Activated CD4-positive, CD25-positive, alpha-beta regulatory T cell treated with anti-CD3 and anti-CD28 coated beads, Interleukin-2, amount 50 U/mL, for 72 hours (primary cell): ENCODE data around the gene NR5A1.

Experiments used
- DNase-seq: peaks from one replicate; pipeline ENCODE4 v3.0.0; 2021

The NR5A1 gene

DNA sequence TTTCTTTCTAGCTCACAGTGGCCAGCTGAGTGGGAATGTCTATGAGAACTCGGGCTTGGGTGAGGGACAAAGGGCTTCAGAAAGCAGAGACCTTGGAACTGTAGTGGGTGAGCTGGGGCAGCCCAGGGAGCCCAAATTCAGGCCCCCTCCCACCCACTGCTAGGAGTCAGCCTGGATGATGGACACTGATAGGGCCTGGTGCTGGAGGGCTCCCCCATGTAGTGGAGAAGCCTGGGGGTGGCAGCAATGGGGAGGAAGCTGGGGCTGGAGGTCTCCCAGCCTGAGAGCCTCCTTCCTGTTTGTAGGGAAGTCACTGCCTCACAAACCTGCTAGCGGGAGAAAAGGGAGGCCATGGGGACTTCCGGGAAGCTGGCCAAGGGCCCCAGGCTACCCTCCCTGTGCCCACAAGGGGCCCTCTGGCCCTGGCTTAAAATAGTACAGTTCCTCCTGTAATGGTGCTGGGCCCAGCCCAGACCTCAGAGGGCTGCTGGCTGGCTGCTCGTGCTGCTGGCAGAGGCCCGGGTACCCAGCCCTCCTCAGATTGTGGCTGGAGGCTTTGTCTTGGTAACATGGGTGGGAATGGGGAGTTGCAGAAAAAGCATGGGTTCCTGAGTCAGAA lies 6.3 kb upstream of the NR5A1 start:
- DNase-seq, result no peak

DNA sequence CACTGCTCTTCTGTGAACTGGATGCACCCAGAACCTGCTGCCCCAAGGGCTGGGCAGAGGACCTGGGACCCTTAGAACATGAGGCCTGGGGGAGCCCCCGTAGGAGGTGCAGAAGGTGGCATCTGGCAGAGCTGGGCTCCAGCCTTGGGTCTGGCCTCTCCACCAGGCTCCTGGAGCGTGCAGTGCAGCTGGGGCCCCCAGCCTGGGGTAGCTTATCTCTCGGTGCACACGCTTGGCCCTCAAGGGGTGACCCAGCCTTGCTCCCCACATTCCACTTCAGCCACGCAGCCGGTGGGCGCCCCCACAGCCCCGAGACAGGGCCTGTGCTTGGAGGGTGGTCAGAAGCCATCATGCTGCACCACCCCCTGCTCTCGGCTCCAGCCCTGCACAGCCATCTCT lies 5.6 kb upstream of the NR5A1 start:
- DNase-seq, result no peak

DNA sequence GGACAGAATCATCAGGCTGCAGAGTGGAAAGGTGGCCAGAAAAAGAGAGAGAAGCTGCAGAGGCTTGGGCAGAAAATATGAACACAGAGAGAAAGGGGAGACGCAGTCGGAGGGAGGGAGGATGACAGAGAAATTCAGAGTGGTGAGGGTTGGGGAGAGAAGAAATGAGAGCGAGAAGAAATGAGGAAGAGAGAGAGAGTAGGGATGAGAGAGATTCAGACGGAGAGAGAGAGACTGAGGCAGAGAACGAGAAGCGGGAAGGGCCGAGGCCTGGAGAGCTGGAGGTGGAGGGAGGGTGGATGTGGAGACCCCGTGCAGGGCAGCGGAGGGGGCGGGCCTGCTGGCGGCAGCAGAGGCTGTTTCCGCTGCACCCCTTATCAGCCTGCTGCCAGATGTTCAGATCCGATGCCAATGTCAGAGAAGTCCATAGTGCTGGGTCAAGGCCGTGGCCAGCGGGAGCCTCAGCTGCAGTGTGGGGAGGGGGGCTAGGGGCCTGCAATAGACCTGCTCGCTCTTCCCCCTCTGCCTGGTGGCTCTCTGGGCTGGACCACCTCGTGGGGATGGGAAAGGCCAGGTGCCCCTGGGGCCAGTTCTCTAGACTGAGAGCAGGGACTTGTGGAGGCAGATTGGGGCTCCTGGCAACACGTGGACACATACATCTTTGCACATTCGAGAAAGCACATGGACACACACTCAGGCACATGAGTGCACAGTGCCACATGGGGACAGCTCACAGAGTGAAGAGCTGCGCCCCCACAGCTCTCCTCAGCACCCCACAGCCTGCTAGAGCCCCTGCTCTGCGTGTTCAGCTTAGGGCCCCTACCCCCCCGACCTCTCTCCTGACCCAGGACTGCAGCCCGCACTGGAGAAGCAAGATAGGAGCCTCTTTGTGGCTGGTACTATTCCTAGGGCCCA lies 4.9 kb upstream of the NR5A1 start:
- DNase-seq, result no peak

- DNase-seq, result no peak
Measured at GRCh38 chr9:124511426-124511840, 4.2 kb upstream of the NR5A1 start.

GRCh38 chr9:124510650-124511425 lies 3.6 kb upstream of the NR5A1 start:
- no peak for DNase-seq

GRCh38 chr9:124507880-124508423 lies 753 bp upstream of the NR5A1 start:
- no peak for DNase-seq

DNA sequence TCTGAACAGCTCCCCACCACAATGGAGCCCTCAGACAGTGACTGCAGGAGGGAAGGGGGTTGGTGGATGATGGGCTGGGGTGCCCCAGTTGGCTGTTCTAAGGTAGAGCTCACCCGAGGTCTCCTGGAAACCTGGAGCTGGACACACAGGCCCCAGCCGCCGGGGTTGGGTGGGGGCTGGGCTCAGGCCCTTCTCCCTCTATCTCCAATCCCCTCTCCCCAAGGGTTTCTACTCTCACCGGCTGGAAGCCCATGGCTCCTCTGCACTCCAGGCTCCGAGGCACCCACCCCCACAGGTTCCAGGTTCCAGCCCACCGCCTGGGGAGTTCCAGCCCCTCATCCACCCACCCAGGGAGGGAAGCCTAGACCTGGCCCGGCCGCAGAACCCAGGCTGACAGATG lies 766 bp downstream of the NR5A1 start:
- no peak for DNase-seq

DNA sequence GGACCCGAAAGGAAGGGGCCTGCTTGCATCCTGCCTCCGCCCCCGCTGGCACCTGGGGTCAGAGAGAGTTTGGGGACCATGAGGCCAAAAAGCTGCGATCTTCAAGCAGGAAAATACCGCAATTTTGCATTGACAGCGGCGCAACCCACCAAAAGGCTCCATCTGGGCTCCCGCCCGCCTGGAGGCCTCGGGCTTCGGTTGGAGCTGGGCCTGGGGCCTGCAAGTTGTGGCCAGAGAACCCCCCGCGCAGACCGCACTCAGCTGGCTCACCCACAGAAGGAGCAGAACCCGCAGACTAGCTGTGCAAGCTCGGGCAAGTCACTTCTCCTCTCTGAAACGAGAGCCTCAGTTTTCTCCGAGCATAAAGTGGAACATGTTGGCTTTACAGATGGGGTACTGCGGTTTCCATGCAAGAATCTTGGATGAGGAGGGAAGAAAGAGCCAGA lies 1.3 kb downstream of the NR5A1 start:
- no peak for DNase-seq

DNA sequence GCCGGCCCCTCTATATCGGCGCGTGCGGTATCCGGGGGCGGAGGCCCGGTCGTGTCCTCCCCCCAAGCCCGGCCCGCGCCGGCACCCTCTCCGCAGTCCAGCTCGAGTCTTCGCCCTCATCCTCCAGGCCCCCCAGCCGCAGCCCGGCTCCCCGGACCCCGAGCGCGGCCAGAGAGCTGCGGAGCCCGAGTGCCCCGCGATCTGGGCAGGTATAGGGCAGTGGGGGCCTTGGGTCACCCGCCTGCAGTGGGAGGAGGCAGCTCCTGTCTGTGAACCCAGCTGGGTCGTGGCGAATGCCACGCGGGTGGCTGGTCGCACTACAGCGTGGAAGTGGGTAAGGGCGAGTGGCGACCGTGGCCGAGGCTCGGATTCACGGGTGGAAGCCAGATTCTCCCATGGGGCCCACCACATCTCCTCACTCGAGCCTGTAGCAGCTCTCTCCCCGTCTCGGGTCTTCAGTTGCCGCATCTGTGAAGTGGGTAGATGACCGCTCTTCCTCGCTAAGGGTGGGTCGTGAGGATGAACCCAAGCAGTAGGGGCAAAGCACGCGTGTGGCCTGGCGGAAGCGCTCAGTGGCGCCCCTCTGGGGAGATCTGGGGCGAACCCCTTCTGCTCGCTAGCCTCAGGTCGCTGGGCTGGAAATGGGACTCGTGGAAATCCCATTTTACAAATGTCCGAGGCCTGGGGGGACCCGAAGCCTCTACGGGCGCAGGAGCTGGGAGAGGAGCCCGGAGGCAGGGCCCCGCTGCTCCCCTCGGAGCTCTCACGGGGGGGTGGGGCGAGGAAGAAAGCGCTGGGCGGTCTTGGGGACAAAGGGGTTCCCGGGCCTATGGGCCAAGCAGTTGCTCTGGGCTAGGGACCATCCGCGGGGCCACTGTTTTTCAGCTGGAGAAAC lies 1.9 kb downstream of the NR5A1 start:
- DNase-seq, result no peak

GRCh38 chr9:124504530-124505005 lies 2.6 kb downstream of the NR5A1 start:
- no peak for DNase-seq

- DNase-seq, result no peak
Measured at GRCh38 chr9:124503713-124504529, 3.3 kb downstream of the NR5A1 start.

DNA sequence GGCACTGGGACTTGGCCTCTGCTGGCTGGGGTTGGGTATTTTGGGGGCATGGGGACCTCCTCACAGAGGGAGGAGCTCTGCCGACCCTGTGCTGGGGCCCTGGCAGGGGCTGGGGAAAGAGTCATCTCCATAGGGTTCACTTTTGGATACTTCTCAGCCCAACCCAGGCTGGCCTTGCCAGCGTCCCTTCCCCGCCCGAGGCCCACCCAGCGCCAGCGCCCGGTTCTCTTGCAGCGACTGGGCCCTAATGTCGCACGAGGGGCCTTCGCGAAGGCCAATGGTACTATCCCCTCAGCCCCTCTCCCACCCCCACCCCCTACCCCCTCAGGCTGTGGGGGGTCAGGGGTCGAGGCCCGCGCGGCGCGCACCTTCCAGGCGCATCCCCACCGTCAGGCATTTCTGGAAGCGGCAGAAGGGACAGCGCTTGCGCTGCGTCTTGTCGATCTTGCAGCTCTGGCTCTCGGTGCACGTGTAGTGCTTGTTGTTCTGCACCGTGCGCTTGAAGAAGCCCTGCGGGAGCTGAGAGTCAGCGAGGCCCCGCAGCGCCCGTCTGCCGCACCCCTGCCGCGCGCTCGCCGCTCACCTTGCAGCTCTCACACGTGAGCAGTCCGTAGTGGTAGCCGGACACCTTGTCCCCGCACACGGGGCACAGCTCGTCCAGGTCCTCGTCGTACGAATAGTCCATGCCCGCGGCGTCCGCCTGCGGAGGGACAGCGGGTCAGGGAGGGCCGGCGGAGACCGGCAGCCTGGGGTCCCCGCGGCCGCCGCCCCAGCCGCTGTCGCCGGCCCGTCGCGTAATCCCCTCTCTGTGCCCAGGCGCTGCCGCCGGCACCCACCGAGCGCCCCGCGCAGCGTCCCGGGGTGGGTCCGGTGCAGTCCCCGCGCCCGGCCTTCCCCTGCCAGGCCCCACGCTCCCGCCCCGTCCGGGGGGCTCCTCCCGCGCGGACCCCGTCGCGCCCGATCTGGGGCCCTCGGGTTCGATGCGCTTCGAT lies 4.2 kb downstream of the NR5A1 start:
- DNase-seq, result no peak

GRCh38 chr9:124501771-124502320 lies 5.4 kb downstream of the NR5A1 start:
- DNase-seq, result no peak

DNA sequence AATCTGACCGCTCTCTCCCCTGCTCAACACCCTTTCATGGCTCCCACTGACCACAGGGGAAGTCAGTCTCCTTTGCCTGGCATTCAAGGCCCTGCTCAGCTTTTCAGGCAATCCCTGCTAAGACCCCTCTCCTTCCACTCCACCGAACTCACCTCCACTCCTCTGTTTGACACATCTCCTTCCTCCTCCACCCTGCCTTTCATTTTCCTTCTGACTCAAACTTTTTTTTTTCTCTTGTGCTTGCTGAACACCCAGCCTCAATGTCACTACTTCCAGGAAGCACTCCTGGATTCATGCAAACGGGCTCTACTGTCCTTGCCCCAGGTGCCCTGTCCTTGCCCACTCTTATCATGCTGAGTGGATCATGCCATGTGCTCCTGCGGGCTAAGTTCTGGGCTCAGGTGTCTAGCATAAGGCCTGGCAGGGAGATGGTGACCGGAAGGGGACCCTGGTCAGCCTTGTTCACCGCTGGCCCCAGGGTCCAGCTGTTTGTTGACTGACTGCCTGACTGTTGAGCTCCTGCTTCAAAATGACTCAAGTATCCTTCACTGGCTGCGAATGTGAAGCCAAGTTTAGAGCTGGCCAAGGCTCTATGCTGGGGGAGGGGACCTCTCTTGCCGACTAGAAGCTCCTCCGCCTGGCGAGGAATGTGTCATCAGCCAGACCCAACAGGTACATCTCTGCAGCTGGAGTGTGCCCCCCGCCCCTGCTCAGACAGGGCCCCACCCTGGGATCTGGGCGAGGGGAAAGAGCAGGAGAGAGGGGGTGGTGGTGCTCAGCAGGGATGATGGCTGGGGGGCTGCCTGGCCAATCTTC lies 6.2 kb downstream of the NR5A1 start:
- DNase-seq, result no peak

DNA sequence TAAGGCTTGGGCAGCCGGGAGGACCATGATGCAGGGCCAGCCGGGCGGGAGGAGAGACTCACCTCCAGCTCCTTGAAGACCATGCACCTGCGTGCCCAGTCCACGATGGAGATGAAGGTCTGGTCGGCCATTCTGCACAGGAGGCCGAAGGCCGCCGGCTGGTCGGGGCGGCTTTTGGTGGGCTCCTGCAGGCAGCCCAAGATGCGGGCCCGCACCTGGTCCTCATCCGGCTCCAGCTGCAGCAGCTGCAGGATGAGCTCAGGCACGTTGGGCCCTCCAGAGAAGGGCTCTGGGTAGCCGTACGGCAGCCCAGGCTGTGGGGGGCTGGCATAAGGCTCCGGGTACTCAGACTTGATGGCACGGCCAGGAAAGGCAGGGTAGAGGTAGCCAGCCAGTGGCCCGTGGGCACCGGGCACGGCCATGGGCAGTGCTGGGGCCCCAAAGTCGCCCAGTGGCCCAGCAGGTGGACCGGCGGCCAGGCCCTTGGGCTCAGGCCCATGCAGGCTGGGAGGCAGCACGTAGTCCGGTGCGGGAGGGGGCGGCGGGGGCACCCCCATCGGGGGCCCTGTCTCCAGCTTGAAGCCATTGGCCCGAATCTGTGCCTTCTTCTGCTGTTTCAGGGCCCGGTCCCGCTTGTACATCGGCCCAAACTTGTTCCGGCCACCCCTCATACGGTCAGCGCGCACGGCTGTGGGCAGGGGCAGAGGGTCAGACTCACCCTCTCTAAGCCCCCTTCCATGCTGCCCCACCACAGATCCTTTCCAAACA lies 7.0 kb downstream of the NR5A1 start:
- no peak for DNase-seq

GRCh38 chr9:124499216-124499615 lies 8.0 kb downstream of the NR5A1 start:
- DNase-seq, result no peak

GRCh38 chr9:124498499-124499146 lies 8.6 kb downstream of the NR5A1 start:
- no peak for DNase-seq
